ENCODE data around the gene SBDS.
"Not testable (repeated sequence)": the region's sequence is repeated elsewhere in the genome, so short reads cannot be mapped to it uniquely, and the experiment has no call there.

The SBDS gene

GRCh38 chr7:66995050-66995776 is at the start of gene SBDS:
TSS of gene SBDS (minus strand) at chr7:66995586. CDS start at chr7:66995417, 169 bp downstream.
- H3K9me3 Mint-ChIP-seq: not testable (repeated sequence)

GRCh38 chr7:67043559-67043930 is 48.2 kb upstream of the SBDS start:
- not testable (repeated sequence) for H3K27ac Mint-ChIP-seq, H3K27me3 Mint-ChIP-seq, H3K4me3 Mint-ChIP-seq, H3K9me3 Mint-ChIP-seq, DNase-seq
- peaks cover 46% of the 10 kb centered on the region for H3K36me3 Mint-ChIP-seq (ENCODE audit: low read depth)
- H3K4me1 Mint-ChIP-seq (ENCODE audit: low read depth): peaks cover 12% of the 10 kb centered on the region

More at GRCh38 chr7:66995050-66995776, at the start of gene SBDS:
- H3K27me3 Mint-ChIP-seq: not testable (repeated sequence)
- DNase-seq: peak; percentile 90
- peaks cover 75% of the 10 kb centered on the region for H3K36me3 Mint-ChIP-seq (ENCODE audit: low read depth)
- H3K4me1 Mint-ChIP-seq (ENCODE audit: low read depth): peaks cover 34% of the 10 kb centered on the region
- peak within 1 kb of the TSS; percentile 99 for H3K27ac Mint-ChIP-seq
- H3K4me3 Mint-ChIP-seq: peak within 1 kb of the TSS; percentile 99

GRCh38 chr7:67042781-67043558 is 47.6 kb upstream of the SBDS start:
- H3K27me3 Mint-ChIP-seq, DNase-seq, H3K4me3 Mint-ChIP-seq, H3K9me3 Mint-ChIP-seq, H3K27ac Mint-ChIP-seq: not testable (repeated sequence)
- Mint-ChIP-seq H3K4me1 (ENCODE audit: low read depth) (peaks cover 12% of the 10 kb centered on the region), H3K36me3 (ENCODE audit: low read depth) (peaks cover 43% of the 10 kb centered on the region)

GRCh38 chr7:67040832-67041231 is 45.4 kb upstream of the SBDS start:
- not testable (repeated sequence) for H3K27me3 Mint-ChIP-seq; DNase-seq; H3K27ac Mint-ChIP-seq; H3K4me3 Mint-ChIP-seq; H3K4me1 Mint-ChIP-seq (ENCODE audit: low read depth); H3K9me3 Mint-ChIP-seq
- peaks cover 42% of the 10 kb centered on the region for H3K36me3 Mint-ChIP-seq (ENCODE audit: low read depth)

GRCh38 chr7:67036432-67037395 is 41.3 kb upstream of the SBDS start:
- H3K27ac Mint-ChIP-seq; H3K27me3 Mint-ChIP-seq; DNase-seq; H3K9me3 Mint-ChIP-seq; H3K4me3 Mint-ChIP-seq; H3K4me1 Mint-ChIP-seq (ENCODE audit: low read depth): not testable (repeated sequence)
- peaks cover 53% of the 10 kb centered on the region for H3K36me3 Mint-ChIP-seq (ENCODE audit: low read depth)

GRCh38 chr7:67033251-67033650 is 37.9 kb upstream of the SBDS start:
- Mint-ChIP-seq H3K4me3 (no peak overlapping the region), H3K9me3 (peaks cover 9% of the 10 kb centered on the region), H3K27ac (peak overlapping the region; percentile 71), H3K36me3 (ENCODE audit: low read depth) (peaks cover 64% of the 10 kb centered on the region), H3K4me1 (ENCODE audit: low read depth) (no peaks in the 10 kb centered on the region), H3K27me3 (no peaks in the 10 kb centered on the region)
- DNase-seq: no peak

GRCh38 chr7:67031685-67032084 is 36.3 kb upstream of the SBDS start:
- H3K9me3 Mint-ChIP-seq; H3K4me1 Mint-ChIP-seq (ENCODE audit: low read depth); DNase-seq; H3K27me3 Mint-ChIP-seq; H3K27ac Mint-ChIP-seq; H3K4me3 Mint-ChIP-seq: not testable (repeated sequence)
- H3K36me3 Mint-ChIP-seq (ENCODE audit: low read depth): peaks cover 78% of the 10 kb centered on the region

GRCh38 chr7:67025459-67025858 is 30.1 kb upstream of the SBDS start:
- H3K36me3 Mint-ChIP-seq (ENCODE audit: low read depth): peaks cover 92% of the 10 kb centered on the region
- H3K4me1 Mint-ChIP-seq (ENCODE audit: low read depth); H3K27me3 Mint-ChIP-seq; DNase-seq; H3K9me3 Mint-ChIP-seq; H3K4me3 Mint-ChIP-seq: not testable (repeated sequence)
- H3K27ac Mint-ChIP-seq: peak overlapping the region; percentile 19

GRCh38 chr7:67022511-67022910 is 27.1 kb upstream of the SBDS start:
- Mint-ChIP-seq H3K9me3 (no peaks in the 10 kb centered on the region), H3K4me3 (no peak overlapping the region), H3K27me3 (no peaks in the 10 kb centered on the region), H3K27ac (peak overlapping the region; percentile 12), H3K4me1 (ENCODE audit: low read depth) (peaks cover 7% of the 10 kb centered on the region), H3K36me3 (ENCODE audit: low read depth) (peaks cover 92% of the 10 kb centered on the region)
- DNase-seq: no peak

GRCh38 chr7:67021260-67021659 is 25.9 kb upstream of the SBDS start:
- DNase-seq: no peak
- Mint-ChIP-seq H3K4me3 (no peak overlapping the region), H3K4me1 (ENCODE audit: low read depth) (peaks cover 7% of the 10 kb centered on the region), H3K27ac (no peak overlapping the region), H3K27me3 (no peaks in the 10 kb centered on the region), H3K36me3 (ENCODE audit: low read depth) (peaks cover 91% of the 10 kb centered on the region), H3K9me3 (no peaks in the 10 kb centered on the region)

- DNase-seq: no peak
- H3K27ac Mint-ChIP-seq: peak overlapping the region; percentile 64
- peaks cover 7% of the 10 kb centered on the region for H3K4me1 Mint-ChIP-seq (ENCODE audit: low read depth)
- no peaks in the 10 kb centered on the region for H3K27me3 Mint-ChIP-seq
- H3K36me3 Mint-ChIP-seq (ENCODE audit: low read depth): peaks cover 91% of the 10 kb centered on the region
- H3K9me3 Mint-ChIP-seq: no peaks in the 10 kb centered on the region
- H3K4me3 Mint-ChIP-seq: no peak overlapping the region
These were observed 24.4 kb upstream of the SBDS start for GRCh38 chr7:67019562-67020390.

GRCh38 chr7:67018940-67019339 is 23.6 kb upstream of the SBDS start:
- Mint-ChIP-seq H3K27me3 (no peaks in the 10 kb centered on the region), H3K4me3 (no peak overlapping the region), H3K9me3 (no peaks in the 10 kb centered on the region), H3K36me3 (ENCODE audit: low read depth) (peaks cover 90% of the 10 kb centered on the region), H3K4me1 (ENCODE audit: low read depth) (peaks cover 7% of the 10 kb centered on the region), H3K27ac (peak overlapping the region; percentile 66)
- no peak for DNase-seq

- not testable (repeated sequence) for H3K4me3 Mint-ChIP-seq; H3K4me1 Mint-ChIP-seq (ENCODE audit: low read depth); DNase-seq; H3K27me3 Mint-ChIP-seq; H3K9me3 Mint-ChIP-seq; H3K27ac Mint-ChIP-seq
- peaks cover 92% of the 10 kb centered on the region for H3K36me3 Mint-ChIP-seq (ENCODE audit: low read depth)
These were observed 22.6 kb upstream of the SBDS start for GRCh38 chr7:67017971-67018370.

Measured in activated T-cell treated with anti-CD3 and anti-CD28 coated beads, Interleukin-2, amount 50 U/mL, for 24 hours (primary cell).